MCF 10A (cell line): ENCODE measurements around the gene CD37. TPM values are rescaled to one million over a fixed set of nuclear protein-coding genes. Genes with fewer than 3 reads are reported as not detected.
"Not testable (repeated sequence)": the region's sequence is repeated elsewhere in the genome, so short reads cannot be mapped to it uniquely, and the experiment has no call there.

ENCODE experiments used
- BruUV-seq: library from RNA; stranded (reverse); fragments of 400-500 nt; replicated peaks from 2 replicates; lab custom pipeline; 2021; lab: Mats Ljungman, UMichigan
- CTCF ChIA-PET: fragments of 300-600 bp; sonication (Branson Sonifier 250); formaldehyde crosslinking; extraction: SDS; loops from one replicate; lab custom pipeline; 2021; ENCODE audit warnings: antibody characterized with exemption, inconsistent platforms; lab: Yijun Ruan, JAX
- POLR2A ChIA-PET: fragments of 300-600, 350-650 bp; sonication (Branson Sonifier 250); formaldehyde crosslinking; extraction: SDS; loops from one replicate; lab custom pipeline; 2020; ENCODE audit warnings: antibody characterized with exemption, inconsistent platforms; lab: Yijun Ruan, JAX
- DNase-seq: peaks from one replicate; pipeline ENCODE4 v3.0.0-alpha.2; 2018; ENCODE audit not compliant: unreplicated experiment
- H3K27ac Mint-ChIP-seq: one replicate; pipeline ENCODE4 v1.8.0; 2022; ENCODE audit warnings: mild to moderate bottlenecking, low read depth, mixed read lengths; ENCODE audit not compliant: unreplicated experiment
- H3K27me3 Mint-ChIP-seq: one replicate; pipeline ENCODE4 v1.8.0; 2022; ENCODE audit warnings: mixed read lengths; ENCODE audit not compliant: insufficient read depth, unreplicated experiment
- H3K36me3 Mint-ChIP-seq: one replicate; pipeline ENCODE4 v1.8.0; 2022; ENCODE audit warnings: mild to moderate bottlenecking, moderate library complexity, mixed read lengths; ENCODE audit not compliant: insufficient read depth, unreplicated experiment
- H3K4me1 Mint-ChIP-seq: one replicate; pipeline ENCODE4 v1.8.0; 2022; ENCODE audit warnings: mixed read lengths; ENCODE audit not compliant: insufficient read depth, unreplicated experiment
- H3K4me3 Mint-ChIP-seq: one replicate; pipeline ENCODE4 v1.8.0; 2022; ENCODE audit warnings: mild to moderate bottlenecking, moderate library complexity, mixed read lengths; ENCODE audit not compliant: unreplicated experiment
- H3K9me3 Mint-ChIP-seq: one replicate; pipeline ENCODE4 v1.8.0; 2022; ENCODE audit warnings: mixed read lengths; ENCODE audit not compliant: unreplicated experiment
- CTCF ChIP-seq: fragments of 200-600 bp; IDR thresholded peaks from one replicate; pipeline ENCODE4 v1.8.0; 2022; ENCODE audit warnings: antibody characterized with exemption, mild to moderate bottlenecking; ENCODE audit not compliant: unreplicated experiment
- intact Hi-C: fragments of 100-400 bp; cut with micrococcal nuclease; formaldehyde crosslinking; loops from 2 replicates; pipeline ENCODE4 v1.14.1; 2022
- total RNA-seq: library from RNA; stranded (reverse); gene quantifications from 2 replicates; pipeline ENCODE4 v1.2.3, GENCODE V29; 2022

The CD37 gene
- total RNA-seq, 1 experiment from 2014 or later, result not detected

GRCh38 chr19:49290517-49290916 is 44.7 kb upstream of the CD37 start:
- TF ChIP-seq CTCF, result no peak
- POLR2A ChIA-PET, result no interaction called here
- H3K36me3 Mint-ChIP-seq, result no peaks in the 10 kb centered on the region
- BruUV-seq, result no TSS peak
- H3K27me3 Mint-ChIP-seq, result no peaks in the 10 kb centered on the region
- H3K4me1 Mint-ChIP-seq, result no peaks in the 10 kb centered on the region
- DNase-seq, result no peak
- H3K27ac Mint-ChIP-seq, result no peak overlapping the region
- H3K4me3 Mint-ChIP-seq, result no peak overlapping the region
- CTCF ChIA-PET, result interaction anchor here (1.2 kb wide), 1 partner anchor 10 kb away, joined by 3 read pairs; no protein-coding TSS in a partner anchor
- no peaks in the 10 kb centered on the region for H3K9me3 Mint-ChIP-seq
- intact Hi-C loops, result no loop called here

GRCh38 chr19:49294401-49294800 is 40.8 kb upstream of the CD37 start:
- Mint-ChIP-seq H3K36me3 (no peaks in the 10 kb centered on the region), H3K9me3 (no peaks in the 10 kb centered on the region), H3K27me3 (peaks cover 14% of the 10 kb centered on the region), H3K4me1 (no peaks in the 10 kb centered on the region), H3K27ac (no peak overlapping the region), H3K4me3 (no peak overlapping the region)
- CTCF ChIA-PET, result no interaction called here
- DNase-seq, result no peak
- no TSS peak for BruUV-seq
- TF ChIP-seq CTCF, result no peak
- POLR2A ChIA-PET, result no interaction called here
- intact Hi-C loops, result no loop called here

GRCh38 chr19:49295208-49295880 is 39.9 kb upstream of the CD37 start:
- no peaks in the 10 kb centered on the region for H3K36me3 Mint-ChIP-seq
- no peak overlapping the region for H3K27ac Mint-ChIP-seq
- H3K27me3 Mint-ChIP-seq, result peaks cover 14% of the 10 kb centered on the region
- H3K4me1 Mint-ChIP-seq, result no peaks in the 10 kb centered on the region
- ChIA-PET CTCF (no interaction called here), POLR2A (no interaction called here)
- no peaks in the 10 kb centered on the region for H3K9me3 Mint-ChIP-seq
- no peak for DNase-seq
- intact Hi-C loops, result no loop called here
- no peak for TF ChIP-seq CTCF
- BruUV-seq, result no TSS peak
- no peak overlapping the region for H3K4me3 Mint-ChIP-seq

GRCh38 chr19:49297403-49297802 is 37.8 kb upstream of the CD37 start:
- DNase-seq, result no peak
- Mint-ChIP-seq H3K4me3 (no peak overlapping the region), H3K4me1 (no peaks in the 10 kb centered on the region), H3K27me3 (peaks cover 18% of the 10 kb centered on the region), H3K27ac (no peak overlapping the region), H3K36me3 (no peaks in the 10 kb centered on the region), H3K9me3 (no peaks in the 10 kb centered on the region)
- CTCF ChIA-PET, result interaction anchor here (1.0 to 1.6 kb wide), 2 partner anchors 9 to 71 kb away, joined by 3 to 4 read pairs; no protein-coding TSS in a partner anchor
- no TSS peak for BruUV-seq
- TF ChIP-seq CTCF, result no peak
- POLR2A ChIA-PET, result interaction anchor here (0.8 to 1.8 kb wide), 3 partner anchors 15 to 154 kb away, joined by 3 to 4 read pairs (median 4); no protein-coding TSS in a partner anchor
- intact Hi-C loops, result no loop called here

GRCh38 chr19:49298653-49299052 is 36.6 kb upstream of the CD37 start:
- H3K4me1 Mint-ChIP-seq, H3K9me3 Mint-ChIP-seq, DNase-seq, intact Hi-C loops, H3K36me3 Mint-ChIP-seq, H3K27ac Mint-ChIP-seq, H3K4me3 Mint-ChIP-seq, POLR2A ChIA-PET, BruUV-seq: not testable (repeated sequence)
- CTCF ChIA-PET, result interaction anchor here (1.3 to 1.6 kb wide), 2 partner anchors 10 to 72 kb away, joined by 4 to 5 read pairs; no protein-coding TSS in a partner anchor
- peaks cover 26% of the 10 kb centered on the region for H3K27me3 Mint-ChIP-seq
